NB4 (cell line): ENCODE data around the gene MT1E.

ENCODE experiments used
- POLR2A ChIP-seq: IDR thresholded peaks from 2 replicates; pipeline ENCODE4 v1.6.1; 2011; ENCODE audit warnings: mild to moderate bottlenecking; ENCODE audit not compliant: insufficient read length; ENCODE audit errors: extremely low read depth
- TF ChIP-seq, protein P1 (sequence below): IDR thresholded peaks from one replicate; pipeline ENCODE4 v1.5.1; 2012; ENCODE audit warnings: low read depth, low read length

- TF ChIP-seq, protein P1, sequence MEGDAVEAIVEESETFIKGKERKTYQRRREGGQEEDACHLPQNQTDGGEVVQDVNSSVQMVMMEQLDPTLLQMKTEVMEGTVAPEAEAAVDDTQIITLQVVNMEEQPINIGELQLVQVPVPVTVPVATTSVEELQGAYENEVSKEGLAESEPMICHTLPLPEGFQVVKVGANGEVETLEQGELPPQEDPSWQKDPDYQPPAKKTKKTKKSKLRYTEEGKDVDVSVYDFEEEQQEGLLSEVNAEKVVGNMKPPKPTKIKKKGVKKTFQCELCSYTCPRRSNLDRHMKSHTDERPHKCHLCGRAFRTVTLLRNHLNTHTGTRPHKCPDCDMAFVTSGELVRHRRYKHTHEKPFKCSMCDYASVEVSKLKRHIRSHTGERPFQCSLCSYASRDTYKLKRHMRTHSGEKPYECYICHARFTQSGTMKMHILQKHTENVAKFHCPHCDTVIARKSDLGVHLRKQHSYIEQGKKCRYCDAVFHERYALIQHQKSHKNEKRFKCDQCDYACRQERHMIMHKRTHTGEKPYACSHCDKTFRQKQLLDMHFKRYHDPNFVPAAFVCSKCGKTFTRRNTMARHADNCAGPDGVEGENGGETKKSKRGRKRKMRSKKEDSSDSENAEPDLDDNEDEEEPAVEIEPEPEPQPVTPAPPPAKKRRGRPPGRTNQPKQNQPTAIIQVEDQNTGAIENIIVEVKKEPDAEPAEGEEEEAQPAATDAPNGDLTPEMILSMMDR = no peak
- TF ChIP-seq POLR2A = no peak
Measured at GRCh38 chr16:56605475-56605874, 20.1 kb upstream of the MT1E start.
